ENCODE measurements around the gene TNIK. TPM values are rescaled to one million over a fixed set of nuclear protein-coding genes. Genes with fewer than 3 reads are reported as not detected.
"Not testable (repeated sequence)": the region's sequence is repeated elsewhere in the genome, so short reads cannot be mapped to it uniquely, and the experiment has no call there.

The TNIK gene
- total and polyA plus RNA-seq, 8 donors = 2.1 to 40.2 (median 10.1) TPM

GRCh38 chr3:171242170-171242569, 218.0 kb downstream of the TNIK start:
- H3K4me1 ChIP-seq = no peaks in the 10 kb centered on the region
- no peak for TF ChIP-seq EP300 (IDR thresholded peaks at IDR 0.05)
- TF ChIP-seq POLR2A (IDR thresholded peaks at IDR 0.05) = no peak
- TF ChIP-seq POLR2AphosphoS5 (IDR thresholded peaks at IDR 0.05) = no peak
- TF ChIP-seq, protein P1, sequence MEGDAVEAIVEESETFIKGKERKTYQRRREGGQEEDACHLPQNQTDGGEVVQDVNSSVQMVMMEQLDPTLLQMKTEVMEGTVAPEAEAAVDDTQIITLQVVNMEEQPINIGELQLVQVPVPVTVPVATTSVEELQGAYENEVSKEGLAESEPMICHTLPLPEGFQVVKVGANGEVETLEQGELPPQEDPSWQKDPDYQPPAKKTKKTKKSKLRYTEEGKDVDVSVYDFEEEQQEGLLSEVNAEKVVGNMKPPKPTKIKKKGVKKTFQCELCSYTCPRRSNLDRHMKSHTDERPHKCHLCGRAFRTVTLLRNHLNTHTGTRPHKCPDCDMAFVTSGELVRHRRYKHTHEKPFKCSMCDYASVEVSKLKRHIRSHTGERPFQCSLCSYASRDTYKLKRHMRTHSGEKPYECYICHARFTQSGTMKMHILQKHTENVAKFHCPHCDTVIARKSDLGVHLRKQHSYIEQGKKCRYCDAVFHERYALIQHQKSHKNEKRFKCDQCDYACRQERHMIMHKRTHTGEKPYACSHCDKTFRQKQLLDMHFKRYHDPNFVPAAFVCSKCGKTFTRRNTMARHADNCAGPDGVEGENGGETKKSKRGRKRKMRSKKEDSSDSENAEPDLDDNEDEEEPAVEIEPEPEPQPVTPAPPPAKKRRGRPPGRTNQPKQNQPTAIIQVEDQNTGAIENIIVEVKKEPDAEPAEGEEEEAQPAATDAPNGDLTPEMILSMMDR (IDR thresholded peaks at IDR 0.05) = no peak
- intact Hi-C loops (cut with DNase I; ENCODE audit: low total_unique reads) = no loop called here
- H3K27me3 ChIP-seq = no peaks in the 10 kb centered on the region
- H3K36me3 ChIP-seq = no peaks in the 10 kb centered on the region
- no peak overlapping the region for H3K4me3 ChIP-seq
- no peaks in the 10 kb centered on the region for H3K9me3 ChIP-seq
- WGBS, 5 donors = 84 to 98% (median 94%) methylated on average over 2 of the region's 2 CpGs
- H3K27ac ChIP-seq = no peak overlapping the region
- DNase-seq = no peak

DNA sequence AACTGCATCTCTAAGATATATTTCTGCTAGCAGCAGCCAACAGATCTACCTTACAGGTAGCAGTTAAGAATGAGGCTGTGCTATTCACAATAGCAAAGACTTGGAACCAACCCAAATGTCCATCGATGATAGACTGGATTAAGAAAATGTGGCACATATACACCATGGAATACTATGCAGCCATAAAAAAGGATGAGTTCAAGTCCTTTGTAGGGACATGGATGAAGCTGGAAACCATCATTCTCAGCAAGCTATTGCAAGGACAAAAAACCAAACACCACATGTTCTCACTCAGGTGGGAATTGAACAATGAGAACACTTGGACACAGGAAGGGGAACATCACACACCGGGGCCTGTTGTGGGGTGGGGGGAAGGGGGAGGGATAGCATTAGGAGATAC, 218.6 kb downstream of the TNIK start:
- H3K9me3 ChIP-seq; H3K36me3 ChIP-seq; H3K27me3 ChIP-seq; H3K27ac ChIP-seq; H3K4me3 ChIP-seq; intact Hi-C loops (cut with DNase I; ENCODE audit: low total_unique reads); DNase-seq; H3K4me1 ChIP-seq: not testable (repeated sequence)
- 84 to 100% (median 98%) methylated on average over 2 of the region's 2 CpGs for WGBS, 5 donors

- no peak for DNase-seq
- 85 to 97% (median 90%) methylated on average over 3 of the region's 3 CpGs for WGBS, 5 donors
- Histone ChIP-seq H3K27ac (no peak overlapping the region), H3K4me1 (no peaks in the 10 kb centered on the region), H3K27me3 (no peaks in the 10 kb centered on the region), H3K36me3 (no peaks in the 10 kb centered on the region), H3K9me3 (no peaks in the 10 kb centered on the region), H3K4me3 (no peak overlapping the region)
- TF ChIP-seq POLR2A (IDR thresholded peaks at IDR 0.05) (no peak), EP300 (IDR thresholded peaks at IDR 0.05) (no peak), POLR2AphosphoS5 (IDR thresholded peaks at IDR 0.05) (no peak)
- TF ChIP-seq, protein P1 (IDR thresholded peaks at IDR 0.05) = no peak
- intact Hi-C loops (cut with DNase I; ENCODE audit: low total_unique reads) = no loop called here
These were observed 219.7 kb downstream of the TNIK start for GRCh38 chr3:171240504-171240835.

GRCh38 chr3:171239757-171240503, 220.3 kb downstream of the TNIK start:
- Histone ChIP-seq H3K4me1 (no peaks in the 10 kb centered on the region), H3K27ac (no peak overlapping the region), H3K9me3 (no peaks in the 10 kb centered on the region), H3K4me3 (no peak overlapping the region), H3K36me3 (no peaks in the 10 kb centered on the region), H3K27me3 (no peaks in the 10 kb centered on the region)
- intact Hi-C loops (cut with DNase I; ENCODE audit: low total_unique reads) = no loop called here
- no peak for DNase-seq
- TF ChIP-seq EP300 (IDR thresholded peaks at IDR 0.05) (no peak), POLR2AphosphoS5 (IDR thresholded peaks at IDR 0.05) (no peak), POLR2A (IDR thresholded peaks at IDR 0.05) (no peak)
- TF ChIP-seq, protein P1 (IDR thresholded peaks at IDR 0.05) = no peak
- 92 to 95% (median 94%) methylated on average over 9 of the region's 9 CpGs for WGBS, 5 donors

- Histone ChIP-seq H3K9me3 (no peaks in the 10 kb centered on the region), H3K36me3 (no peaks in the 10 kb centered on the region), H3K4me3 (no peak overlapping the region), H3K27ac (no peak overlapping the region), H3K27me3 (no peaks in the 10 kb centered on the region), H3K4me1 (no peaks in the 10 kb centered on the region)
- WGBS, 5 donors = 88 to 100% (median 91%) methylated on average over 2 of the region's 2 CpGs
- TF ChIP-seq POLR2A (IDR thresholded peaks at IDR 0.05) (no peak), POLR2AphosphoS5 (IDR thresholded peaks at IDR 0.05) (no peak), EP300 (IDR thresholded peaks at IDR 0.05) (no peak)
- TF ChIP-seq, protein P1 (IDR thresholded peaks at IDR 0.05) = no peak
- intact Hi-C loops (cut with DNase I; ENCODE audit: low total_unique reads) = no loop called here
- no peak for DNase-seq
These were observed 223.2 kb downstream of the TNIK start for GRCh38 chr3:171237009-171237385.

Measured in stomach (tissue), 9 donors.